A673 (cell line): ENCODE measurements around the gene HMG20A. TPM values are rescaled to one million over a fixed set of nuclear protein-coding genes. Genes with fewer than 3 reads are reported as not detected.
"Not testable (repeated sequence)": the region's sequence is repeated elsewhere in the genome, so short reads cannot be mapped to it uniquely, and the experiment has no call there.

ENCODE experiments used
- BruUV-seq: library from RNA; stranded (reverse); fragments of 400-500 nt; replicated peaks from 2 replicates; lab custom pipeline; 2021; lab: Mats Ljungman, UMichigan
- CTCF ChIA-PET: fragments of 300-600 bp; sonication (Branson Sonifier 250); formaldehyde crosslinking; loops from one replicate; lab custom pipeline; 2022; ENCODE audit warnings: antibody characterized with exemption; lab: Charles Lee
- POLR2A ChIA-PET: fragments of 300-600 bp; sonication (Branson Sonifier 250); formaldehyde crosslinking; loops from one replicate; lab custom pipeline; 2022; ENCODE audit warnings: antibody characterized with exemption; ENCODE audit not compliant: low non-redundant PET; lab: Charles Lee
- DNase-seq: peaks from one replicate; pipeline ENCODE4 v3.0.0-alpha.2; 2015; ENCODE audit warnings: low spot score
- H3K27ac ChIP-seq: fragments of 200-600 bp; sonication (generic); 2 replicates; pipeline ENCODE4 v1.5.1; 2016; ENCODE audit warnings: mixed run types, low read depth, mild to moderate bottlenecking, mixed read lengths, antibody characterized with exemption, low read length; ENCODE audit not compliant: poor library complexity, severe bottlenecking
- H3K27me3 ChIP-seq: fragments of 200-600 bp; sonication (generic); replicated peaks from 2 replicates; pipeline ENCODE4 v1.6.1; 2017; ENCODE audit warnings: mixed run types, low read depth, mild to moderate bottlenecking, mixed read lengths, antibody characterized with exemption, low read length; ENCODE audit not compliant: insufficient read depth, poor library complexity
- H3K36me3 ChIP-seq: fragments of 200-600 bp; sonication (generic); 2 replicates; pipeline ENCODE4 v1.6.1; 2016; ENCODE audit warnings: mixed run types, mild to moderate bottlenecking, mixed read lengths, antibody characterized with exemption, low read length; ENCODE audit not compliant: insufficient read depth, poor library complexity, severe bottlenecking
- H3K4me1 ChIP-seq: fragments of 200-600 bp; sonication (generic); 2 replicates; pipeline ENCODE4 v1.6.1; 2017; ENCODE audit warnings: mixed run types, mild to moderate bottlenecking, mixed read lengths, antibody characterized with exemption, low read length; ENCODE audit not compliant: insufficient read depth, poor library complexity, severe bottlenecking
- H3K4me3 ChIP-seq: fragments of 200-600 bp; sonication (generic); 2 replicates; pipeline ENCODE4 v1.5.1; 2016; ENCODE audit warnings: low read depth, mixed run types, mild to moderate bottlenecking, mixed read lengths, low read length; ENCODE audit not compliant: poor library complexity, severe bottlenecking
- H3K9me3 ChIP-seq: fragments of 200-600 bp; sonication (generic); 2 replicates; pipeline ENCODE4 v1.6.1; 2016; ENCODE audit warnings: mixed run types, low read depth, mild to moderate bottlenecking, mixed read lengths, antibody characterized with exemption, low read length; ENCODE audit not compliant: poor library complexity, severe bottlenecking
- EZH2 ChIP-seq: fragments of 200-600 bp; sonication (generic); IDR thresholded peaks from 2 replicates; pipeline ENCODE4 v1.6.1; 2017; ENCODE audit warnings: borderline replicate concordance, low read depth, mild to moderate bottlenecking, mixed read lengths, antibody characterized with exemption, low read length; ENCODE audit not compliant: poor library complexity, severe bottlenecking
- intact Hi-C: fragments of 100-400 bp; cut with micrococcal nuclease; formaldehyde crosslinking; loops from one replicate; pipeline ENCODE4 v1.10.0; 2022; ENCODE audit not compliant: unreplicated experiment
- total RNA-seq: library from RNA; stranded (reverse); gene quantifications from 2 replicates; pipeline ENCODE4 v1.2.3, GENCODE V29; 2021
- TF ChIP-seq, protein P1 (sequence below): fragments of 300-800, 200-600 bp; sonication (generic); conservative IDR thresholded peaks from 2 replicates; pipeline ENCODE4 v1.5.1; 2017; ENCODE audit warnings: low read depth, mild to moderate bottlenecking, antibody characterized with exemption, low read length, moderate library complexity, mixed read lengths

Gene HMG20A
- total RNA-seq, 1 experiment from 2014 or later = 43.2 TPM

GRCh38 chr15:77406846-77407245, 13.8 kb upstream of the HMG20A start:
- Histone ChIP-seq H3K4me3 (no peak overlapping the region), H3K27me3 (no peaks in the 10 kb centered on the region), H3K27ac (no peak overlapping the region), H3K9me3 (no peaks in the 10 kb centered on the region), H3K4me1 (peaks cover 17% of the 10 kb centered on the region), H3K36me3 (no peaks in the 10 kb centered on the region)
- intact Hi-C loops = no loop called here
- no peak for DNase-seq
- POLR2A ChIA-PET = interaction anchor here (0.6 kb wide), 1 partner anchor 893 kb away, joined by 5 read pairs; the partner anchor contains the start of gene SKIC8
- CTCF ChIA-PET = no interaction called here
- BruUV-seq = no TSS peak
- no peak for TF ChIP-seq EZH2
- TF ChIP-seq, protein P1, sequence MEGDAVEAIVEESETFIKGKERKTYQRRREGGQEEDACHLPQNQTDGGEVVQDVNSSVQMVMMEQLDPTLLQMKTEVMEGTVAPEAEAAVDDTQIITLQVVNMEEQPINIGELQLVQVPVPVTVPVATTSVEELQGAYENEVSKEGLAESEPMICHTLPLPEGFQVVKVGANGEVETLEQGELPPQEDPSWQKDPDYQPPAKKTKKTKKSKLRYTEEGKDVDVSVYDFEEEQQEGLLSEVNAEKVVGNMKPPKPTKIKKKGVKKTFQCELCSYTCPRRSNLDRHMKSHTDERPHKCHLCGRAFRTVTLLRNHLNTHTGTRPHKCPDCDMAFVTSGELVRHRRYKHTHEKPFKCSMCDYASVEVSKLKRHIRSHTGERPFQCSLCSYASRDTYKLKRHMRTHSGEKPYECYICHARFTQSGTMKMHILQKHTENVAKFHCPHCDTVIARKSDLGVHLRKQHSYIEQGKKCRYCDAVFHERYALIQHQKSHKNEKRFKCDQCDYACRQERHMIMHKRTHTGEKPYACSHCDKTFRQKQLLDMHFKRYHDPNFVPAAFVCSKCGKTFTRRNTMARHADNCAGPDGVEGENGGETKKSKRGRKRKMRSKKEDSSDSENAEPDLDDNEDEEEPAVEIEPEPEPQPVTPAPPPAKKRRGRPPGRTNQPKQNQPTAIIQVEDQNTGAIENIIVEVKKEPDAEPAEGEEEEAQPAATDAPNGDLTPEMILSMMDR = no peak

DNA sequence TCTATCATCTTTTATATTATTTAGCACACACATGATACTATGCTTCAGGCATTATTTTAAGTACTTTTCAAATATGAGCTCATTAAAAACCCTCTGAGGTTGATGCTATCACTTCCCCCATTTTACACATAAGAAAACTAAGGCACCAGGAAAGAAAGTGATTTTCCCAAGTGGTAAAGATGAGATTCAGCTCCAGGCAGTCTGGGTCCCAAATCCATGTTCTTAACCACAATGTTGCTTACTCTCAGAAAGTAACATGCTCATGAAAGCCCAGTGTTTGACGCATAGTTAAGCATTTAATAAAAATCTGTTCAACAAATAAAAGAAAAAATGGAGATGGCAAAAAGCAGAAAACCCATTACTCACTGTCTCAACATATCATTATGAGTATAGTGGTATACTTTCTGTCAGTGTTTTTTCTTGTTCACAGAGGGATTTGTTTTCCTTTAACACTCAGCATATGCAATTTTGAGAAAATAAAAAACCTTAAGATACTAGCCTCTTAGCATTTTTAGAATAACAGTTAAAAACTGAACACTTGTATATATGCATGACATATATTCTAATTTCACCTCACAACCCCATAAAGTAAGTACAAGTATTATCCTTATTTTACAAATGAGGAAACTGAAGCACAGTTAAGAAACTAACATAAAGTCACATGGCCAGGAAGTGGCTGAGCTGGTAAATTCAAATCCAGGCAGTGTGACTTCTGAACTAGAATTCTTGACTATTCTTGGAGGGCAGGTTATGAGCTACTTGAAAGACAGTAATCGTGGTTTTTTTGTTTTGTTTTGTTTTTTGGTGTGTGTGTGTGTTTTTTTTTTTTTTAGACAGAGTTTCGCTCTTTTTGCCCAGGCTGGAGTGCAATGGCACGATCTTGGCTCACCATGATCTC, 11.2 kb upstream of the HMG20A start:
- peaks cover 12% of the 10 kb centered on the region for H3K4me1 ChIP-seq
- H3K27ac ChIP-seq = no peak overlapping the region
- no peak overlapping the region for H3K4me3 ChIP-seq
- no peaks in the 10 kb centered on the region for H3K27me3 ChIP-seq
- ChIA-PET POLR2A (no interaction called here), CTCF (no interaction called here)
- DNase-seq = no peak
- BruUV-seq = no TSS peak
- no peaks in the 10 kb centered on the region for H3K9me3 ChIP-seq
- intact Hi-C loops = no loop called here
- H3K36me3 ChIP-seq = no peaks in the 10 kb centered on the region
- no peak for TF ChIP-seq EZH2
- TF ChIP-seq, protein P1 = no peak

DNA sequence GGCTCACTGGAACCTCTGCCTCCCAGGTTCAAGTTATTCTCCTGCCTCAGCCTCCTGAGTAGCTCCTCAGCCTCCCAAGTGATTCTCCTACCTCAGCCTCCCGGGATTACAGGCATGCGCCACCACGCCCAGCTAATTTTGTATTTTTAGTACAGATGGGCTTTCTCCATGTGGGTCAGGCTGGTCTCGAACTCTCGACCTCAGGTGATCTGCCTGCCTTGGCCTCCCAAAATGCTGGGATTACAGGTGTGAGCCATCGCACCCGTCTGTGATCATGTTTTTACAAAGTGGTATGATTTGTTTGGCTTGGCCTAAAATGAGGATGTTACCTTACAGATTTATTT, 10.6 kb upstream of the HMG20A start:
- H3K4me3 ChIP-seq, H3K27ac ChIP-seq, CTCF ChIA-PET, DNase-seq, BruUV-seq, POLR2A ChIA-PET, H3K9me3 ChIP-seq, intact Hi-C loops, H3K36me3 ChIP-seq, H3K27me3 ChIP-seq: not testable (repeated sequence)
- H3K4me1 ChIP-seq = peaks cover 14% of the 10 kb centered on the region
